Osteoblast (primary cell): ENCODE results near the gene NT5C2. TPM values are rescaled to one million over a fixed set of nuclear protein-coding genes. Genes with fewer than 3 reads are reported as not detected.
"Not testable (repeated sequence)": the region's sequence is repeated elsewhere in the genome, so short reads cannot be mapped to it uniquely, and the experiment has no call there.

Experiments used
- DNase-seq: peaks from one replicate; pipeline ENCODE4 v3.0.0; 2011; ENCODE audit warnings: low spot score, mixed read lengths; ENCODE audit not compliant: insufficient read length; ENCODE audit errors: missing footprints
- H2AFZ ChIP-seq: 2 replicates; pipeline ENCODE4 v1.6.0; 2011; ENCODE audit warnings: mild to moderate bottlenecking, low read length
- H3K27ac ChIP-seq: 2 replicates; pipeline ENCODE4 v1.5.1; 2011; ENCODE audit warnings: mild to moderate bottlenecking, low read depth, low read length, moderate library complexity
- H3K27me3 ChIP-seq: 2 replicates; pipeline ENCODE4 v1.6.0; 2012; ENCODE audit warnings: mild to moderate bottlenecking, control low read depth, inconsistent platforms, low read length, moderate library complexity; ENCODE audit not compliant: insufficient read depth
- H3K36me3 ChIP-seq: 2 replicates; pipeline ENCODE4 v1.5.1; 2011; ENCODE audit warnings: mild to moderate bottlenecking, low read length, control low read depth, moderate library complexity; ENCODE audit not compliant: insufficient read depth
- H3K4me1 ChIP-seq: 2 replicates; pipeline ENCODE4 v1.5.1; 2011; ENCODE audit warnings: mild to moderate bottlenecking, low read length, control low read depth, moderate library complexity; ENCODE audit not compliant: insufficient read depth
- H3K4me2 ChIP-seq: 2 replicates; pipeline ENCODE4 v1.6.0; 2011; ENCODE audit warnings: mild to moderate bottlenecking, low read length; ENCODE audit not compliant: insufficient read depth
- H3K4me3 ChIP-seq: fragments of 200-600 bp; sonication (generic); 3 replicates; pipeline ENCODE4 v1.5.1; 2012; ENCODE audit warnings: mild to moderate bottlenecking, low read length, inconsistent platforms; ENCODE audit not compliant: insufficient read depth
- H3K79me2 ChIP-seq: 2 replicates; pipeline ENCODE4 v1.6.0; 2012; ENCODE audit warnings: mild to moderate bottlenecking, low read length, control low read depth, inconsistent platforms; ENCODE audit not compliant: insufficient read depth
- H3K9me3 ChIP-seq: 2 replicates; pipeline ENCODE4 v1.5.1; 2011; ENCODE audit warnings: low read depth, low read length, control low read depth
- H4K20me1 ChIP-seq: 2 replicates; pipeline ENCODE4 v1.6.0; 2012; ENCODE audit warnings: mild to moderate bottlenecking, low read length, control low read depth; ENCODE audit not compliant: insufficient read depth
- total RNA-seq: library from RNA; depleted of rRNA; stranded (reverse); fragments of >200 nt; gene quantifications from 2 replicates; pipeline ENCODE4 v1.2.3, GENCODE V29; 2012
- TF ChIP-seq, protein P1 (sequence below): IDR thresholded peaks from 2 replicates; pipeline ENCODE4 v1.5.1; 2011; ENCODE audit warnings: mild to moderate bottlenecking, low read depth, low read length, moderate library complexity; ENCODE audit errors: extremely low read depth

The NT5C2 gene
- total RNA-seq, 1 donor = 94.1 TPM

GRCh38 chr10:103140469-103140868 is 52.6 kb downstream of the NT5C2 start:
- Histone ChIP-seq H3K79me2 (peaks cover 25% of the 10 kb centered on the region), H2AFZ (no peak overlapping the region), H4K20me1 (peaks cover 11% of the 10 kb centered on the region), H3K4me1 (peaks cover 11% of the 10 kb centered on the region), H3K36me3 (peaks cover 42% of the 10 kb centered on the region), H3K4me2 (no peak overlapping the region), H3K9me3 (no peaks in the 10 kb centered on the region), H3K27me3 (no peaks in the 10 kb centered on the region), H3K4me3 (no peak overlapping the region), H3K27ac (no peak overlapping the region)
- no peak for DNase-seq
- TF ChIP-seq, protein P1, sequence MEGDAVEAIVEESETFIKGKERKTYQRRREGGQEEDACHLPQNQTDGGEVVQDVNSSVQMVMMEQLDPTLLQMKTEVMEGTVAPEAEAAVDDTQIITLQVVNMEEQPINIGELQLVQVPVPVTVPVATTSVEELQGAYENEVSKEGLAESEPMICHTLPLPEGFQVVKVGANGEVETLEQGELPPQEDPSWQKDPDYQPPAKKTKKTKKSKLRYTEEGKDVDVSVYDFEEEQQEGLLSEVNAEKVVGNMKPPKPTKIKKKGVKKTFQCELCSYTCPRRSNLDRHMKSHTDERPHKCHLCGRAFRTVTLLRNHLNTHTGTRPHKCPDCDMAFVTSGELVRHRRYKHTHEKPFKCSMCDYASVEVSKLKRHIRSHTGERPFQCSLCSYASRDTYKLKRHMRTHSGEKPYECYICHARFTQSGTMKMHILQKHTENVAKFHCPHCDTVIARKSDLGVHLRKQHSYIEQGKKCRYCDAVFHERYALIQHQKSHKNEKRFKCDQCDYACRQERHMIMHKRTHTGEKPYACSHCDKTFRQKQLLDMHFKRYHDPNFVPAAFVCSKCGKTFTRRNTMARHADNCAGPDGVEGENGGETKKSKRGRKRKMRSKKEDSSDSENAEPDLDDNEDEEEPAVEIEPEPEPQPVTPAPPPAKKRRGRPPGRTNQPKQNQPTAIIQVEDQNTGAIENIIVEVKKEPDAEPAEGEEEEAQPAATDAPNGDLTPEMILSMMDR = no peak

- no peak overlapping the region for H2AFZ ChIP-seq
- peaks cover 6% of the 10 kb centered on the region for H4K20me1 ChIP-seq
- no peak for DNase-seq
- H3K79me2 ChIP-seq = peaks cover 19% of the 10 kb centered on the region
- peaks cover 46% of the 10 kb centered on the region for H3K36me3 ChIP-seq
- H3K4me3 ChIP-seq = no peak overlapping the region
- H3K9me3 ChIP-seq = no peaks in the 10 kb centered on the region
- no peak overlapping the region for H3K4me2 ChIP-seq
- H3K4me1 ChIP-seq = peaks cover 4% of the 10 kb centered on the region
- no peak overlapping the region for H3K27ac ChIP-seq
- TF ChIP-seq, protein P1 = no peak
- no peaks in the 10 kb centered on the region for H3K27me3 ChIP-seq
Measured at GRCh38 chr10:103139803-103140202, 53.3 kb downstream of the NT5C2 start.

GRCh38 chr10:103135168-103135567 is 57.9 kb downstream of the NT5C2 start:
- H3K27ac ChIP-seq, DNase-seq, H3K4me3 ChIP-seq, H3K4me2 ChIP-seq, H2AFZ ChIP-seq, H3K79me2 ChIP-seq, H3K4me1 ChIP-seq, H3K9me3 ChIP-seq, H4K20me1 ChIP-seq, H3K27me3 ChIP-seq: not testable (repeated sequence)
- H3K36me3 ChIP-seq = peaks cover 39% of the 10 kb centered on the region

DNA sequence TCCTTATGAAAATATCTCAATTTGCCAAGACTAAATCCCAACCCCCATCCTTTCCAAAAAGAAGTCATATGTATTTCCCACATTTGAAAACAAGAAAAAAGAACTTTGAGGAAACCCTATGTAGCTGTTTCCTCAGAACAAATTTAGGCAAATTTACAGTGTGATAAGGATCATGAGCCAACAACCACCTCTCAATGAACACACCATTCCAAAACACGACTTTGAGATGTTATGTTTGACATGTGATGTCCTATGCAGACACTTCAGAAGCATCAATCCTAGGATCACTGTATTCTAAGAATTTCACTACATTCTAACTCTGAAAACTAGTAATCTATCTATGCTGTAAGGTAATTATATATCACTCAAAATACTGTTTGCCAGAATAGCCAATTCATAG is 62.2 kb downstream of the NT5C2 start:
- Histone ChIP-seq H3K4me1 (peaks cover 3% of the 10 kb centered on the region), H3K4me2 (no peak overlapping the region)
- TF ChIP-seq, protein P1 = no peak

DNA sequence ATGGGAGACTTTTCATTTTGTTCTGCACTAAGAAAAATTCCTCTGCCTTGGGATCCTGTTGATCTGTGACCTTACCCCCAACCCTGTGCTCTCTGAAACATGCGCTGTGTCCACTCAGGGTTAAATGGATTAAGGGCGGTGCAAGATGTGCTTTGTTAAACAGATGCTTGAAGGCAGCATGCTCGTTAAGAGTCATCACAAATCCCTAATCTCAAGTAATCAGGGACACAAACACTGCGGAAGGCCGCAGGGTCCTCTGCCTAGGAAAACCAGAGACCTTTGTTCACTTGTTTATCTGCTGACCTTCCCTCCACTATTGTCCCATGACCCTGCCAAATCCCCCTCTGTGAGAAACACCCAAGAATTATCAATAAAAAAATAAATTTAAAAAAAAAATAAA is 62.9 kb downstream of the NT5C2 start:
- H3K4me2 ChIP-seq, H3K27ac ChIP-seq, H3K4me1 ChIP-seq, H2AFZ ChIP-seq, H3K79me2 ChIP-seq, DNase-seq, H3K36me3 ChIP-seq, H3K4me3 ChIP-seq, H3K9me3 ChIP-seq, H3K27me3 ChIP-seq: not testable (repeated sequence)
- peaks cover 17% of the 10 kb centered on the region for H4K20me1 ChIP-seq

More for the DNA sequence above, 62.2 kb downstream of the NT5C2 start:
- Histone ChIP-seq H3K9me3 (no peaks in the 10 kb centered on the region), H4K20me1 (peaks cover 10% of the 10 kb centered on the region), H3K27me3 (no peaks in the 10 kb centered on the region), H3K4me3 (no peak overlapping the region), H3K79me2 (peaks cover 2% of the 10 kb centered on the region), H2AFZ (no peak overlapping the region), H3K27ac (no peak overlapping the region), H3K36me3 (peaks cover 9% of the 10 kb centered on the region)
- DNase-seq = no peak
